ENCODE data around the gene ZFP69. TPM values are rescaled to one million over a fixed set of nuclear protein-coding genes. Genes with fewer than 3 reads are reported as not detected.

ZFP69 gene
- total and polyA plus RNA-seq, 2 of the 4 experiments (the other 2 are of a cell fraction) = 1.2 to 1.6 TPM

DNA sequence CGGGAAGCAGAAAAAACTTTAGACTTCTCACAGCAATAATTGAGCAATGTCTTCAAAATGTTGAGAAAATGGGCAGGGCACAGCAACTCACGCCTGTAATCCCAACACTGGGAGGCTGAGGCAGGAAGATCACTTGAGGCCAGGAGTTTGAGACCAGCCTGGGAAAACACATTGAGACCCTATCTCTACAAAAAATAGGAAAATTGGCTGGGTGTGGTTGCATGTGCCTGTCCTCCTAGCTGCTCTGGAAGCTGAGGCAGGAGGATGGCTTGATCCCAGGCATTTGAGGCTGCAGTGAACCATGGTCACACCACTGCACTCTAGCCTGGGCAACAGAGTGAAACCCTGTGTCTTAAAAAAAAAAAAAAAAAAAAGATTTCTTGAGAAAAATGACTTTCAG is 7.8 kb upstream of the ZFP69 start:
- H4K5ac ChIP-seq (ENCODE audit: low read depth, low read length) = no peak overlapping the region
- in situ Hi-C loops (cut with MboI; ENCODE audit: low sequenced_read_pairs) (no loop called here), intact Hi-C loops (cut with micrococcal nuclease) (no loop called here), dilution Hi-C loops (cut with HindIII; ENCODE audit: low sequenced_read_pairs, unreplicated experiment) (no loop called here)
- DNase-seq (no peak), ATAC-seq (ENCODE audit: low read depth) (no peak)
- WGBS, 2 experiments (ENCODE audit: extremely low coverage in 2 of 2, insufficient read length in 1 of 2) = no CpG with 5 or more reads among the region's 2 CpGs
- H2BK5ac ChIP-seq (ENCODE audit: low read depth, low read length, poor library complexity, severe bottlenecking) = no peak overlapping the region
- no peak overlapping the region for H2AFZ ChIP-seq (replicated peaks; ENCODE audit: low read length, poor library complexity)
- no peak overlapping the region for H3K9ac ChIP-seq (ENCODE audit: low read depth, low read length)
- H2BK120ac ChIP-seq (ENCODE audit: low read depth, low read length) = no peak overlapping the region
- H3K36me3 ChIP-seq (ENCODE audit: control insufficient read depth, insufficient read depth, low read length) = peaks cover 5% of the 10 kb centered on the region; the same call in 1 of the 2 replicates
- H3K27ac ChIP-seq (ENCODE audit: insufficient read depth, low read length) = no peak overlapping the region
- no peaks in the 10 kb centered on the region for H3K79me1 ChIP-seq (ENCODE audit: low read depth in 1 of 2, low read length in 2 of 2)
- no peak for TF ChIP-seq RAD21 (IDR thresholded peaks at IDR 0.05; ENCODE audit: low read length)
- no peak for TF ChIP-seq FOS (IDR thresholded peaks at IDR 0.05; ENCODE audit: low read depth, low read length)
- no peak for TF ChIP-seq CHD1 (IDR thresholded peaks at IDR 0.05; ENCODE audit: low read depth, low read length)
- no peak for TF ChIP-seq MAFK (IDR thresholded peaks at IDR 0.05; ENCODE audit: low read depth, low read length)
- TF ChIP-seq, protein P1, sequence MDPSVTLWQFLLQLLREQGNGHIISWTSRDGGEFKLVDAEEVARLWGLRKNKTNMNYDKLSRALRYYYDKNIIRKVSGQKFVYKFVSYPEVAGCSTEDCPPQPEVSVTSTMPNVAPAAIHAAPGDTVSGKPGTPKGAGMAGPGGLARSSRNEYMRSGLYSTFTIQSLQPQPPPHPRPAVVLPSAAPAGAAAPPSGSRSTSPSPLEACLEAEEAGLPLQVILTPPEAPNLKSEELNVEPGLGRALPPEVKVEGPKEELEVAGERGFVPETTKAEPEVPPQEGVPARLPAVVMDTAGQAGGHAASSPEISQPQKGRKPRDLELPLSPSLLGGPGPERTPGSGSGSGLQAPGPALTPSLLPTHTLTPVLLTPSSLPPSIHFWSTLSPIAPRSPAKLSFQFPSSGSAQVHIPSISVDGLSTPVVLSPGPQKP (IDR thresholded peaks at IDR 0.05; ENCODE audit: borderline replicate concordance, low read depth, low read length) = no peak
- TF ChIP-seq CEBPB (IDR thresholded peaks at IDR 0.05; ENCODE audit: low read depth, low read length) = no peak
- no peak for TF ChIP-seq RCOR1 (IDR thresholded peaks at IDR 0.05; ENCODE audit: insufficient replicate concordance, low read length)
- no peak for TF ChIP-seq BHLHE40 (IDR thresholded peaks at IDR 0.05; ENCODE audit: low read depth, low read length)
- no peak for TF ChIP-seq MXI1 (IDR thresholded peaks at IDR 0.05; ENCODE audit: borderline replicate concordance, low read depth, low read length)
- no peak for TF ChIP-seq POLR2A (IDR thresholded peaks at IDR 0.05; ENCODE audit: low read depth, low read length)
- no peak for TF ChIP-seq RFX5 (IDR thresholded peaks at IDR 0.05; ENCODE audit: low read depth, low read length)
- no peak for TF ChIP-seq SMC3 (IDR thresholded peaks at IDR 0.05; ENCODE audit: low read depth, low read length)
- TF ChIP-seq NFE2L2 (IDR thresholded peaks at IDR 0.05; ENCODE audit: low read depth, low read length) = no peak
- TF ChIP-seq, protein P2, sequence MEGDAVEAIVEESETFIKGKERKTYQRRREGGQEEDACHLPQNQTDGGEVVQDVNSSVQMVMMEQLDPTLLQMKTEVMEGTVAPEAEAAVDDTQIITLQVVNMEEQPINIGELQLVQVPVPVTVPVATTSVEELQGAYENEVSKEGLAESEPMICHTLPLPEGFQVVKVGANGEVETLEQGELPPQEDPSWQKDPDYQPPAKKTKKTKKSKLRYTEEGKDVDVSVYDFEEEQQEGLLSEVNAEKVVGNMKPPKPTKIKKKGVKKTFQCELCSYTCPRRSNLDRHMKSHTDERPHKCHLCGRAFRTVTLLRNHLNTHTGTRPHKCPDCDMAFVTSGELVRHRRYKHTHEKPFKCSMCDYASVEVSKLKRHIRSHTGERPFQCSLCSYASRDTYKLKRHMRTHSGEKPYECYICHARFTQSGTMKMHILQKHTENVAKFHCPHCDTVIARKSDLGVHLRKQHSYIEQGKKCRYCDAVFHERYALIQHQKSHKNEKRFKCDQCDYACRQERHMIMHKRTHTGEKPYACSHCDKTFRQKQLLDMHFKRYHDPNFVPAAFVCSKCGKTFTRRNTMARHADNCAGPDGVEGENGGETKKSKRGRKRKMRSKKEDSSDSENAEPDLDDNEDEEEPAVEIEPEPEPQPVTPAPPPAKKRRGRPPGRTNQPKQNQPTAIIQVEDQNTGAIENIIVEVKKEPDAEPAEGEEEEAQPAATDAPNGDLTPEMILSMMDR (conservative IDR thresholded peaks at IDR 0.05; ENCODE audit: low read depth, low read length) = no peak
- no peak for TF ChIP-seq MAZ (IDR thresholded peaks at IDR 0.05; ENCODE audit: borderline replicate concordance, low read depth, low read length)
- TF ChIP-seq, protein P3, sequence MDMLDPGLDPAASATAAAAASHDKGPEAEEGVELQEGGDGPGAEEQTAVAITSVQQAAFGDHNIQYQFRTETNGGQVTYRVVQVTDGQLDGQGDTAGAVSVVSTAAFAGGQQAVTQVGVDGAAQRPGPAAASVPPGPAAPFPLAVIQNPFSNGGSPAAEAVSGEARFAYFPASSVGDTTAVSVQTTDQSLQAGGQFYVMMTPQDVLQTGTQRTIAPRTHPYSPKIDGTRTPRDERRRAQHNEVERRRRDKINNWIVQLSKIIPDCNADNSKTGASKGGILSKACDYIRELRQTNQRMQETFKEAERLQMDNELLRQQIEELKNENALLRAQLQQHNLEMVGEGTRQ (IDR thresholded peaks at IDR 0.05; ENCODE audit: low read depth, low read length) = no peak
- H3K4me2 ChIP-seq (ENCODE audit: low read depth, low read length) = no peak overlapping the region
- H4K20me1 ChIP-seq (ENCODE audit: insufficient read depth, low read length) = no peaks in the 10 kb centered on the region
- no peak overlapping the region for H2BK15ac ChIP-seq (ENCODE audit: low read depth, low read length)
- no peak overlapping the region for H3K23ac ChIP-seq (ENCODE audit: low read depth, low read length)
- no peaks in the 10 kb centered on the region for H3K9me1 ChIP-seq (ENCODE audit: insufficient read depth, low read length)
- H2BK20ac ChIP-seq (ENCODE audit: low read depth, low read length) = no peak overlapping the region
- no peak overlapping the region for H3K18ac ChIP-seq (ENCODE audit: low read depth, low read length)
- ChIA-PET POLR2A (ENCODE audit: unreplicated experiment) (no interaction called here), CTCF (no interaction called here)
- no peak overlapping the region for H3K4me3 ChIP-seq (ENCODE audit: insufficient read depth, low read depth, low read length)
- H3K4me1 ChIP-seq (ENCODE audit: control insufficient read depth, insufficient read depth, low read length) = no peaks in the 10 kb centered on the region
- no peak overlapping the region for H4K91ac ChIP-seq (ENCODE audit: insufficient read depth, low read depth, low read length)
- H3K4ac ChIP-seq (ENCODE audit: low read depth, low read length) = no peak overlapping the region
- no peak overlapping the region for H2AK9ac ChIP-seq (replicated peaks; ENCODE audit: low read depth, low read length, poor library complexity)
- H2AK5ac ChIP-seq (ENCODE audit: low read depth, low read length) = no peak overlapping the region
- H3K9me3 ChIP-seq (ENCODE audit: control insufficient read depth, insufficient read depth, low read length) = peaks cover 57% of the 10 kb centered on the region
- H3K56ac ChIP-seq (ENCODE audit: extremely low read depth, insufficient read depth, low read length) = no peak overlapping the region
- H3K27me3 ChIP-seq (ENCODE audit: control insufficient read depth, insufficient read depth, low read length) = no peaks in the 10 kb centered on the region
- no TSS peak for BruUV-seq (replicated peaks)
- H4K8ac ChIP-seq (ENCODE audit: low read depth in 2 of 2, low read length in 2 of 2) = no peak overlapping the region
- no peak overlapping the region for H3K14ac ChIP-seq (replicated peaks; ENCODE audit: low read depth, low read length)
